Testis (tissue), 3 donors: ENCODE results near the gene CCDC112. TPM values are rescaled to one million over a fixed set of nuclear protein-coding genes. Genes with fewer than 3 reads are reported as not detected.

Source experiments
- DNase-seq: peaks from one replicate; pipeline ENCODE4 v3.0.0-alpha.2; 2019
- H3K27ac ChIP-seq, 2 donors: fragments of 200-600 bp; sonication (generic); one replicate each; pipeline ENCODE4 v1.5.1; 2019
- H3K27me3 ChIP-seq: fragments of 200-600 bp; sonication (generic); one replicate; pipeline ENCODE4 v1.5.1; 2019
- H3K36me3 ChIP-seq: fragments of 200-600 bp; sonication (generic); one replicate; pipeline ENCODE4 v1.5.1; 2017; ENCODE audit warnings: low read depth; ENCODE audit errors: missing control alignments
- H3K4me1 ChIP-seq: fragments of 200-600 bp; sonication (generic); one replicate; pipeline ENCODE4 v1.5.1; 2019
- H3K4me3 ChIP-seq, 2 donors: fragments of 200-600 bp; sonication (generic); one replicate each; pipeline ENCODE4 v1.5.1; 2017 to 2019
- H3K9me3 ChIP-seq: fragments of 200-600 bp; sonication (generic); one replicate; pipeline ENCODE4 v1.5.1; 2017
- CTCF ChIP-seq, 3 experiments: fragments of 450-650 bp in 2 of 3; fragments of 200-600 bp in 1 of 3; sonication (generic) in 1 of 3; IDR thresholded peaks; one replicate each; pipeline ENCODE4 v1.5.1; 2016 to 2019; ENCODE audit warnings: antibody characterized with exemption in 3 of 3, mild to moderate bottlenecking in 2 of 3, moderate library complexity in 1 of 3
- POLR2A ChIP-seq: fragments of 450-650 bp; IDR thresholded peaks from one replicate; pipeline ENCODE4 v1.6.1; 2017; ENCODE audit warnings: antibody characterized with exemption, mild to moderate bottlenecking, moderate library complexity
- WGBS, 2 donors: methylation state at CpG; one replicate each; pipeline ENCODE4 v1.1.5; 2018; 5-methylcytosine and 5-hydroxymethylcytosine counted together
- intact Hi-C: fragments of 100-400 bp; cut with DNase I; formaldehyde crosslinking; loops from one replicate; pipeline ENCODE4 v1.15.1; 2023; ENCODE audit warnings: low total_unique reads
- polyA plus RNA-seq: library from polyadenylated mRNA; stranded (reverse); fragments of 350-450 nt; fragmentation: Illumina TruSeq; extraction: RNeasy Lipid Tissue Mini Kit (QIAGEN cat#74804); gene quantifications from one replicate; pipeline ENCODE4 v1.2.3, GENCODE V29; 2014; ENCODE audit warnings: low read depth, low replicate concordance; ENCODE audit not compliant: insufficient read depth
- total RNA-seq, 2 donors: library from RNA; depleted of rRNA; stranded (reverse); fragments of >200 nt; gene quantifications; one replicate each; pipeline ENCODE4 v1.2.3, GENCODE V29; 2016

The CCDC112 gene
- total and polyA plus RNA-seq, 3 donors from 2014 or later, result 15.3 to 30.9 (median 20.4) TPM

DNA sequence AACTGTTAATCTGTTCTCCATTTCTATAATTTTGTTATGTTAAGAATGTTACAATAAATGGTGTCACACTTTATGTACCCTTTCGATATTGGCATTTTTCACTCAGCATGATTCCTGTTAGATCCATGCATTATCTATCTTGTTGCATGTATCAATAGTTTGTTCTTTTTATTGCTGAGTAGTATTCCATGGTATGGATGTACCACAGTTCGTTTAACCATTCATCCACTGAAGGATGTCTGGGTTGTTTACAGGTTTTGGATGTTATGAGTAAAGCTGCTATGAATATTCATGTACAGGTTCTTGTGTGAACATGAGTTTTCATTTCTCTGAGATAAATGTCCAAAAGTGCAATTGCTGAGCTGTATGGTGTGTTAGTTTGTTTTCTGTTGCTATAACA, 26.3 kb upstream of the CCDC112 start:
- no peak for TF ChIP-seq CTCF (IDR thresholded peaks at IDR 0.05)
- no peak for TF ChIP-seq POLR2A
- Histone ChIP-seq H3K4me3 (no peak overlapping the region), H3K36me3 (no peaks in the 10 kb centered on the region), H3K4me1 (no peaks in the 10 kb centered on the region), H3K27me3 (no peaks in the 10 kb centered on the region), H3K9me3 (no peaks in the 10 kb centered on the region), H3K27ac (no peak overlapping the region)
- 46 to 47% methylated on average over 2 of the region's 2 CpGs for WGBS, 2 donors
- no peak for DNase-seq
- intact Hi-C loops, result no loop called here

DNA sequence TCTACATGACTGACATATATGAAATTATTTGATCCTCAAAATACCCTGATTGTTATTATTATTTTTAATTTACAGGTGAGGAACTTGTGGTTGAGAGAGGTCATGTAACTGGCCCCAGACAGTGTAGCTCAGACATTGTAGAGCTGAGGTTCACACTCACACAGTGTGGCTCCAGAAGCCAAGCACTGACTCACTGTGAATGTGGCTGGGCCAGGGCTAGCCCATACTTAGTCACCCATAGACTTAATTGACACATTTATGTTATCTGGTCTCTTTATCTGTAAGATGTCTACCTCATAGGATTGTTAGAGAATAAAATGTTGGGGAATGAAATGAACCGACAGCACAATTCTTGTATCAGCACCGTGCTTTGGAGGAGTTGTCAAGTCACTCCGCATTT, 24.9 kb upstream of the CCDC112 start:
- no peak for DNase-seq
- no peaks in the 10 kb centered on the region for H3K36me3 ChIP-seq
- H3K4me1 ChIP-seq, result no peaks in the 10 kb centered on the region
- H3K27ac ChIP-seq, result no peak overlapping the region
- H3K4me3 ChIP-seq, result no peak overlapping the region
- no peaks in the 10 kb centered on the region for H3K27me3 ChIP-seq
- H3K9me3 ChIP-seq, result no peaks in the 10 kb centered on the region
- TF ChIP-seq POLR2A (no peak), CTCF (IDR thresholded peaks at IDR 0.05) (no peak)
- intact Hi-C loops, result no loop called here
- 94 to 97% methylated on average over 3 of the region's 3 CpGs for WGBS, 2 donors

GRCh38 chr5:115320515-115320914, 24.1 kb upstream of the CCDC112 start:
- no peak overlapping the region for H3K4me3 ChIP-seq
- H3K36me3 ChIP-seq, result no peaks in the 10 kb centered on the region
- WGBS, 2 donors, result 67 to 76% methylated on average over 1 of the region's 1 CpG
- no peaks in the 10 kb centered on the region for H3K27me3 ChIP-seq
- DNase-seq, result no peak
- TF ChIP-seq POLR2A, result no peak
- no peak for TF ChIP-seq CTCF (IDR thresholded peaks at IDR 0.05)
- no peaks in the 10 kb centered on the region for H3K4me1 ChIP-seq
- no peaks in the 10 kb centered on the region for H3K9me3 ChIP-seq
- no peak overlapping the region for H3K27ac ChIP-seq
- intact Hi-C loops, result no loop called here

DNA sequence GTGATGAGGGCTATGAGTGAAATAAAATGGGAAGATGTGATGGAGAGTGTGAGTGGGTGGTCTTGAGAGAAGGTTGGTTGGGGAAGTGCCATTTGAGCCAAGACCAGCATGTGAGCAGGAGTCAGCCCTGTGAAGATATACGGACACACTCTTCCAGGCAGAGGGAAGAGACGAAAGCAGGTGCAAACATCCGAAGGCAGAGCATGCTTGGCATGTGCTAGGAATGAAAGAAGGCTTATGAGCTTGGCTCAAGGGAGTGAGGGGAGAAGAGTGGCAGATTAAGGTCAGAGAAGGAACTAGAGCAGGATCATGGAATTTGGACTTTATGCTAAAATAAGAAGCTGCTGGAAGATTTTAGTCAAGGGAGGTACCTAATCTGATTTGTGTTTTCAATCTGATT, 23.6 kb upstream of the CCDC112 start:
- intact Hi-C loops, result no loop called here
- WGBS, 2 donors, result 69 to 70% methylated on average over 3 of the region's 3 CpGs
- no peaks in the 10 kb centered on the region for H3K27me3 ChIP-seq

More for the DNA sequence above, 23.6 kb upstream of the CCDC112 start:
- Histone ChIP-seq H3K4me1 (no peaks in the 10 kb centered on the region), H3K36me3 (no peaks in the 10 kb centered on the region), H3K27ac (no peak overlapping the region), H3K9me3 (no peaks in the 10 kb centered on the region), H3K4me3 (no peak overlapping the region)
- no peak for DNase-seq
- TF ChIP-seq CTCF (IDR thresholded peaks at IDR 0.05) (no peak), POLR2A (no peak)
